ENCODE measurements around the gene DGKI. TPM values are rescaled to one million over a fixed set of nuclear protein-coding genes. Genes with fewer than 3 reads are reported as not detected.

Gene DGKI
- total and polyA plus RNA-seq, 2 of the 13 experiments (the other 11 are each of a cell fraction or from before 2014, with no cell fraction given) = 0.09 to 0.17 TPM

DNA sequence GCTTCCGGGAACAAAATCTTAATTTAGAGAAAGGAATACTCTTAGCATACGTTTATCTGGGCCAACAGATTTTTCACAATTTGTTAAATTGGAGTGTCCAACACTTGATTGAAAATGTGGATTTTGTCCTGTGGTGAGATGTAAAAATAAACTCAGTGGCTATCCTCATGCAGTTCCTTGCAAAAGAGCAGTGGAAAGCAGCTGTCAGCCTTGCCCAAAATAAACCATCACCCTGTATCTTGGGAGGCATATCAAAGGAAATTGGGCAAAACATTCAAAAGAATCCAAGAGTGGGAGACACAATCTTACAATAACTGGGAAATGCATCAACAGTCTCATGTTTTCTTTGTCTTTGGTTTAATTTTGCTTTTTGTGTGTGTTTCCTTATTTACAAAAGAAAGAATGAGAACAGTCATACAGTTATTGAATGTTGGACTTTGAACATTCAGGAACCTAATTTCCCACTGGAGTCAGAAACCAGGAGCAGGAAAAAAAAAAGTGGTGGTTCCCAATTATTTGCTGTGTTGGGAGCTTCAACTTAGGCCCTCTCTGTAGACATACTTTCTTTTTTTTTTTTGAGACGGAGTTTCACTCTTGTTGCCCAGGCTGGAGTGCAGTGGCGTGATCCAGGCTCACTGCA is 44.4 kb upstream of the DGKI start (continued):
- TF ChIP-seq, protein P1, sequence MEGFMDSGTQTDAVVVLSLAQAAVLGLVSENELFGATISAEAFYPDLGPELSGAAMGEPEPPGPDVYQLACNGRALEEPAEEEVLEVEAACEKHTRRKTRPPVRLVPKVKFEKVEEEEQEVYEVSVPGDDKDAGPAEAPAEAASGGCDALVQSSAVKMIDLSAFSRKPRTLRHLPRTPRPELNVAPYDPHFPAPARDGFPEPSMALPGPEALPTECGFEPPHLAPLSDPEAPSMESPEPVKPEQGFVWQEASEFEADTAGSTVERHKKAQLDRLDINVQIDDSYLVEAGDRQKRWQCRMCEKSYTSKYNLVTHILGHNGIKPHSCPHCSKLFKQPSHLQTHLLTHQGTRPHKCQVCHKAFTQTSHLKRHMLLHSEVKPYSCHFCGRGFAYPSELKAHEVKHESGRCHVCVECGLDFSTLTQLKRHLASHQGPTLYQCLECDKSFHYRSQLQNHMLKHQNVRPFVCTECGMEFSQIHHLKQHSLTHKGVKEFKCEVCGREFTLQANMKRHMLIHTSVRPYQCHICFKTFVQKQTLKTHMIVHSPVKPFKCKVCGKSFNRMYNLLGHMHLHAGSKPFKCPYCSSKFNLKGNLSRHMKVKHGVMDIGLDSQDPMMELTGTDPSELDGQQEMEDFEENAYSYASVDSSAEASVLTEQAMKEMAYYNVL (CRISPR knock-in tag; IDR thresholded peaks at IDR 0.05; ENCODE audit: borderline replicate concordance) = 0 out of 2 replicates have a peak, but pooled peaks have one; percentile 27
- peak; percentile 23 for TF ChIP-seq RBM22 (optimal IDR thresholded peaks at IDR 0.05; ENCODE audit: low read length)
- TF ChIP-seq BHLHE40 (IDR thresholded peaks at IDR 0.05; ENCODE audit: low read length) = no peak
- TF ChIP-seq SAP130 (CRISPR knock-in tag; IDR thresholded peaks at IDR 0.05; ENCODE audit: low read depth) = peak; percentile 40; the same call in 1 of the 2 replicates
- no peak for TF ChIP-seq CREB1 (IDR thresholded peaks at IDR 0.05)
- 0 out of 2 replicates have a peak, but pooled peaks have one; percentile 17 for TF ChIP-seq CREB1 (CRISPR knock-in tag; IDR thresholded peaks at IDR 0.05)
- no peak for TF ChIP-seq TRAFD1 (CRISPR knock-in tag; IDR thresholded peaks at IDR 0.05; ENCODE audit: borderline replicate concordance)
- TF ChIP-seq FIP1L1 (IDR thresholded peaks at IDR 0.05; ENCODE audit: borderline replicate concordance, insufficient read depth, low read depth, low read length) = no peak
- peak; percentile 56 for TF ChIP-seq HNF4A (CRISPR knock-in tag; IDR thresholded peaks at IDR 0.05)
- TF ChIP-seq ASH2L (IDR thresholded peaks at IDR 0.05; ENCODE audit: insufficient read length, low read depth, low read length) = peak; percentile 53
- no peak for TF ChIP-seq ZNF672 (CRISPR knock-in tag; IDR thresholded peaks at IDR 0.05)
- no peak for TF ChIP-seq PRDM15 (CRISPR knock-in tag; IDR thresholded peaks at IDR 0.05)
- TF ChIP-seq TBL1XR1 (IDR thresholded peaks at IDR 0.05; ENCODE audit: borderline replicate concordance, low read length, partially characterized antibody) = no peak
- TF ChIP-seq, protein P2, sequence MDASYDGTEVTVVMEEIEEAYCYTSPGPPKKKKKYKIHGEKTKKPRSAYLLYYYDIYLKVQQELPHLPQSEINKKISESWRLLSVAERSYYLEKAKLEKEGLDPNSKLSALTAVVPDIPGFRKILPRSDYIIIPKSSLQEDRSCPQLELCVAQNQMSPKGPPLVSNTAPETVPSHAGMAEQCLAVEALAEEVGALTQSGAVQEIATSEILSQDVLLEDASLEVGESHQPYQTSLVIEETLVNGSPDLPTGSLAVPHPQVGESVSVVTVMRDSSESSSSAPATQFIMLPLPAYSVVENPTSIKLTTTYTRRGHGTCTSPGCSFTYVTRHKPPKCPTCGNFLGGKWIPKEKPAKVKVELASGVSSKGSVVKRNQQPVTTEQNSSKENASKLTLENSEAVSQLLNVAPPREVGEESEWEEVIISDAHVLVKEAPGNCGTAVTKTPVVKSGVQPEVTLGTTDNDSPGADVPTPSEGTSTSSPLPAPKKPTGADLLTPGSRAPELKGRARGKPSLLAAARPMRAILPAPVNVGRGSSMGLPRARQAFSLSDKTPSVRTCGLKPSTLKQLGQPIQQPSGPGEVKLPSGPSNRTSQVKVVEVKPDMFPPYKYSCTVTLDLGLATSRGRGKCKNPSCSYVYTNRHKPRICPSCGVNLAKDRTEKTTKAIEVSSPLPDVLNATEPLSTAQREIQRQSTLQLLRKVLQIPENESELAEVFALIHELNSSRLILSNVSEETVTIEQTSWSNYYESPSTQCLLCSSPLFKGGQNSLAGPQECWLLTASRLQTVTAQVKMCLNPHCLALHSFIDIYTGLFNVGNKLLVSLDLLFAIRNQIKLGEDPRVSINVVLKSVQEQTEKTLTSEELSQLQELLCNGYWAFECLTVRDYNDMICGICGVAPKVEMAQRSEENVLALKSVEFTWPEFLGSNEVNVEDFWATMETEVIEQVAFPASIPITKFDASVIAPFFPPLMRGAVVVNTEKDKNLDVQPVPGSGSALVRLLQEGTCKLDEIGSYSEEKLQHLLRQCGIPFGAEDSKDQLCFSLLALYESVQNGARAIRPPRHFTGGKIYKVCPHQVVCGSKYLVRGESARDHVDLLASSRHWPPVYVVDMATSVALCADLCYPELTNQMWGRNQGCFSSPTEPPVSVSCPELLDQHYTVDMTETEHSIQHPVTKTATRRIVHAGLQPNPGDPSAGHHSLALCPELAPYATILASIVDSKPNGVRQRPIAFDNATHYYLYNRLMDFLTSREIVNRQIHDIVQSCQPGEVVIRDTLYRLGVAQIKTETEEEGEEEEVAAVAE (CRISPR knock-in tag; IDR thresholded peaks at IDR 0.05; ENCODE audit: borderline replicate concordance) = no peak
- peak; percentile 34; the same call in 1 of the 2 replicates for TF ChIP-seq NCOR1 (IDR thresholded peaks at IDR 0.05; ENCODE audit: borderline replicate concordance, low read length)
- TF ChIP-seq SOX5 (CRISPR knock-in tag; IDR thresholded peaks at IDR 0.05; ENCODE audit: borderline replicate concordance) = peak; percentile 86
- TF ChIP-seq BCL6 (CRISPR knock-in tag; IDR thresholded peaks at IDR 0.05) = 0 out of 2 replicates have a peak, but pooled peaks have one; percentile 8
